Duodenal mucosa (tissue), 2 donors: Measurements from ENCODE around the gene SPIN1.

Experiments
- H3K27ac ChIP-seq: one replicate; pipeline ENCODE4 v1.7.0; 2013; ENCODE audit warnings: low read depth, low read length
- H3K27me3 ChIP-seq, 2 donors: one replicate each; pipeline ENCODE4 v1.7.0; 2013; ENCODE audit warnings: low read length in 2 of 2, control low read depth in 1 of 2; ENCODE audit not compliant: insufficient read depth in 2 of 2, control insufficient read depth in 1 of 2
- H3K36me3 ChIP-seq, 2 donors: one replicate each; pipeline ENCODE4 v1.7.0; 2013; ENCODE audit warnings: low read length in 2 of 2, control low read depth in 1 of 2; ENCODE audit not compliant: insufficient read depth in 2 of 2, control insufficient read depth in 1 of 2
- H3K4me1 ChIP-seq, 2 donors: one replicate each; pipeline ENCODE4 v1.7.0; 2013; ENCODE audit warnings: low read length in 2 of 2, control low read depth in 1 of 2; ENCODE audit not compliant: insufficient read depth in 2 of 2, control insufficient read depth in 1 of 2
- H3K4me3 ChIP-seq, 2 donors: one replicate each; pipeline ENCODE4 v1.7.0; 2013; ENCODE audit warnings: low read length in 2 of 2, low read depth in 1 of 2
- H3K9ac ChIP-seq, 2 donors: one replicate each; pipeline ENCODE4 v1.7.0; 2013; ENCODE audit warnings: low read length in 2 of 2, low read depth in 1 of 2
- H3K9me3 ChIP-seq, 2 donors: one replicate each; pipeline ENCODE4 v1.7.0; 2013; ENCODE audit warnings: low read length in 2 of 2, control low read depth in 1 of 2; ENCODE audit not compliant: control insufficient read depth in 1 of 2

SPIN1 gene

GRCh38 chr9:88399966-88400365 lies 11.7 kb downstream of the SPIN1 start:
- Histone ChIP-seq H3K4me3 (no peak overlapping the region), H3K9me3 (no peaks in the 10 kb centered on the region), H3K9ac (no peak overlapping the region), H3K27ac (no peak overlapping the region), H3K36me3 (no peaks in the 10 kb centered on the region), H3K27me3 (no peaks in the 10 kb centered on the region), H3K4me1 (no peaks in the 10 kb centered on the region)

- H3K9me3 ChIP-seq = no peaks in the 10 kb centered on the region
- no peak overlapping the region for H3K27ac ChIP-seq
- H3K9ac ChIP-seq = no peak overlapping the region
- H3K27me3 ChIP-seq = no peaks in the 10 kb centered on the region
- H3K4me3 ChIP-seq = no peak overlapping the region
- H3K36me3 ChIP-seq = no peaks in the 10 kb centered on the region
- no peaks in the 10 kb centered on the region for H3K4me1 ChIP-seq
Observed at GRCh38 chr9:88403340-88403739, 15.1 kb downstream of the SPIN1 start.

GRCh38 chr9:88406051-88406450 lies 17.8 kb downstream of the SPIN1 start:
- no peaks in the 10 kb centered on the region for H3K27me3 ChIP-seq
- no peak overlapping the region for H3K27ac ChIP-seq
- no peaks in the 10 kb centered on the region for H3K36me3 ChIP-seq
- no peak overlapping the region for H3K4me3 ChIP-seq
- no peaks in the 10 kb centered on the region for H3K4me1 ChIP-seq
- H3K9me3 ChIP-seq = no peaks in the 10 kb centered on the region
- no peak overlapping the region for H3K9ac ChIP-seq

GRCh38 chr9:88411471-88411870 lies 23.2 kb downstream of the SPIN1 start:
- Histone ChIP-seq H3K27ac (no peak overlapping the region), H3K4me3 (no peak overlapping the region), H3K9ac (no peak overlapping the region), H3K36me3 (peaks cover 5 to 9% of the 10 kb centered on the region in 2 donors), H3K9me3 (peaks cover 7 to 14% of the 10 kb centered on the region in 2 donors), H3K4me1 (no peaks in the 10 kb centered on the region), H3K27me3 (no peaks in the 10 kb centered on the region)

GRCh38 chr9:88414298-88414697 lies 26.1 kb downstream of the SPIN1 start:
- H3K4me3 ChIP-seq = no peak overlapping the region
- peaks cover 13 to 18% of the 10 kb centered on the region in 2 donors for H3K36me3 ChIP-seq
- no peaks in the 10 kb centered on the region for H3K27me3 ChIP-seq
- no peak overlapping the region for H3K27ac ChIP-seq
- no peak overlapping the region for H3K9ac ChIP-seq
- H3K4me1 ChIP-seq = no peaks in the 10 kb centered on the region
- H3K9me3 ChIP-seq = peaks cover 14 to 28% of the 10 kb centered on the region in 2 donors

GRCh38 chr9:88418025-88418424 lies 29.8 kb downstream of the SPIN1 start:
- H3K36me3 ChIP-seq = peaks cover 23 to 26% of the 10 kb centered on the region in 2 donors
- no peak overlapping the region for H3K4me3 ChIP-seq
- H3K27ac ChIP-seq = no peak overlapping the region
- H3K9me3 ChIP-seq = peaks cover 18 to 37% of the 10 kb centered on the region in 2 donors
- H3K27me3 ChIP-seq = no peaks in the 10 kb centered on the region
- no peak overlapping the region for H3K9ac ChIP-seq
- H3K4me1 ChIP-seq = no peaks in the 10 kb centered on the region

GRCh38 chr9:88418715-88419540 lies 30.7 kb downstream of the SPIN1 start:
- Histone ChIP-seq H3K36me3 (peaks cover 21 to 26% of the 10 kb centered on the region in 2 donors), H3K9me3 (peaks cover 17 to 31% of the 10 kb centered on the region in 2 donors), H3K4me1 (no peaks in the 10 kb centered on the region), H3K9ac (no peak overlapping the region), H3K27ac (no peak overlapping the region), H3K4me3 (no peak overlapping the region), H3K27me3 (no peaks in the 10 kb centered on the region)

GRCh38 chr9:88420227-88420626 lies 32.0 kb downstream of the SPIN1 start:
- H3K4me3 ChIP-seq = no peak overlapping the region
- no peak overlapping the region for H3K27ac ChIP-seq
- H3K27me3 ChIP-seq = no peaks in the 10 kb centered on the region
- H3K4me1 ChIP-seq = no peaks in the 10 kb centered on the region
- peaks cover 17 to 21% of the 10 kb centered on the region in 2 donors for H3K36me3 ChIP-seq
- peaks cover 12 to 24% of the 10 kb centered on the region in 2 donors for H3K9me3 ChIP-seq
- H3K9ac ChIP-seq = no peak overlapping the region

- Histone ChIP-seq H3K4me1 (no peaks in the 10 kb centered on the region), H3K36me3 (peaks cover 17% of the 10 kb centered on the region in 2 donors), H3K27me3 (no peaks in the 10 kb centered on the region), H3K9me3 (peaks cover 12 to 24% of the 10 kb centered on the region in 2 donors), H3K9ac (no peak overlapping the region), H3K4me3 (no peak overlapping the region), H3K27ac (no peak overlapping the region)
Observed at GRCh38 chr9:88421348-88421747, 33.1 kb downstream of the SPIN1 start.

GRCh38 chr9:88425538-88425950 lies 37.3 kb downstream of the SPIN1 start:
- Histone ChIP-seq H3K4me3 (no peak overlapping the region), H3K27ac (no peak overlapping the region), H3K27me3 (no peaks in the 10 kb centered on the region), H3K9me3 (no peaks in the 10 kb centered on the region), H3K9ac (no peak overlapping the region), H3K36me3 (peaks cover 3 to 21% of the 10 kb centered on the region in 2 donors), H3K4me1 (no peaks in the 10 kb centered on the region)
